ENCODE data around the gene CACFD1.

CACFD1 gene

GRCh38 chr9:133499892-133500270 lies 40.1 kb downstream of the CACFD1 start:
- DNase-seq (ENCODE audit: low spot score) = no peak

DNA sequence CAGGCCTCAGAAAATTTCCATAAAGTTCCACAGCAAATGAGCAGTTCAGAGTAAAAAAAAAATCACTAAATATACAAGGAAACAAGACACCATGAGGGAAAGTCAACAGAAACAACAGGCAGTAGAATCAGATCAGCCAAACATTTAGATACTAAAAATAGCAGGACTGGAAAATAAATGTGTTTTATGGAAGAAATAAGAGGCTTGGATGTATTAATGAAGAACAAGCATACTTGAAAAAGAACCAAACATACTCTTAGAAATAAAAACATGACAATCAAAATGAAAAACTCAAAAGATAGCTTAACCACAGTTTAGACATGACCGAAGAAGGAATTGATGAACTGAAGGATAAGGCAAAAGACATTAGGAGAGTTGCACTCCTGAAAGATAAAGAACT lies 42.3 kb downstream of the CACFD1 start:
- no peak for DNase-seq (ENCODE audit: low spot score)

DNA sequence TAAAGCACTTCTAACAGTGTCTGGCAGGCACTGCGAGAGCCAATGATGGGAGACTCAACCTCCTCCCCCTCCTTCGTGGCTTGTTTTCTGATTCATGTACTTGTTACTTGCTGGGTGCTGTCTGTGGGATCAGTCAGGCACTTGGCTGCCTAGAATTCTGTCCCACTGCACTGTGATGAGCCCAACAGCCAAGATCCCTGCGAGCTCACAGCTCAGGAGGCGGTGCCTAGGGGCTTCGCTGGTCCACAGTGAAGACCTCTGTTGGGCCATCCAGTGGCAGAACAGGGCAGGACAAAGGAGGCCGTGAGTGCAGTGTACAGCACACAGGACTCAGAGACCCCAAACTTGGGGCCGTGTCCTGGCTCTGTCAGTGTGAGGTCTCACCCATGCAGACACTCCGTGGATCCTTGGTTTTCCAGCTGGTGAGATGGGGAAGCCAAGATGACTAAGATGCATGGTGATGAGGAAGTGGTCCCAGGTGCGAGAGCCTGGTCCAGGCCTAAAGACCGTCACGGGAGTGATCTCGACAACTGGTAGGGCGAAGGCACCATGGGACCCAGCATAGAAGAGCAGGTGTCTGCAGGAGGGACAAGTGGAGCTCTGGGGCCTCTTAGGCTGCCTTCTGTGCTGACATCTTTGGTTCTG lies 45.5 kb downstream of the CACFD1 start:
- no peak for DNase-seq (ENCODE audit: low spot score)

DNA sequence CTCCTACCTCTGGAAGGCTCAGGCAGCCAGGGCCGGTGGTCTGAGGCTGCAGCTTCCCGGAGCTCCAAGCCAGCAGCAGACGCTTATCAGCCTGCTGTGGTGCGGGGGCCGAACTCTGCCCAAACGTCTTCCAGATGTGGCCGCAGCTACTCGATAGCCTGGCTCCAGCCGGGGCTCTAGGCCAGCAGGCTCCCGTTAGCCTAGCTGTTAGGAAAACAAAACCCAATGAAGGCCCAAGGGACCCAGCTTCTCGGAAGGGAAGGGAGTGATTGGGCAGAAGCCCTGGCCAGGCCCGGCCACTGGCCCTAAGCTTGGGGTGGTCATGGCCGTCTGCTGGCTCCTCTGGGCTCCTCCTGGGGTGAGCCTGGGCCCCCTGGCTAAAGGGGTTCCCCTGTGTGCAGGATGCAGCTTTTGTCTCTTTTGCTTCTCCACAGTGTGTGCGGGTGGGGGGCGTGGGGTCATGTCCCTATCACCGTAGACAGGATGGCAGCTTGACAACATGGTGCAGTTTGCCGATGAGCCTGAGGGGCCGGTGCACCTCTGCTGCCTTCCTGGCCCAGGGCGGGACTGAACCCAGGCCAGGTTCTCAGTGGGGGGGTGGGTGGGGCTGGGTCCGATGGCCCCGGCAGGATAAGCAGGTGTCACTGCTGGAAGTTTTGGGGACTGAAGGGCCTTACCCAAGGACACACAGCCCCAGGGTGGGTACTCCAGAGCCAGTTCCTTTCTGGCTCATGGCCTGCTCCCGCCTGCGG lies 46.3 kb downstream of the CACFD1 start:
- no peak for DNase-seq (ENCODE audit: low spot score)

GRCh38 chr9:133506653-133507038 lies 46.9 kb downstream of the CACFD1 start:
- no peak for DNase-seq (ENCODE audit: low spot score)

- DNase-seq (ENCODE audit: low spot score) = no peak
These were observed 47.6 kb downstream of the CACFD1 start for GRCh38 chr9:133507246-133507965.

GRCh38 chr9:133508046-133508445 lies 48.3 kb downstream of the CACFD1 start:
- no peak for DNase-seq (ENCODE audit: low spot score)

DNA sequence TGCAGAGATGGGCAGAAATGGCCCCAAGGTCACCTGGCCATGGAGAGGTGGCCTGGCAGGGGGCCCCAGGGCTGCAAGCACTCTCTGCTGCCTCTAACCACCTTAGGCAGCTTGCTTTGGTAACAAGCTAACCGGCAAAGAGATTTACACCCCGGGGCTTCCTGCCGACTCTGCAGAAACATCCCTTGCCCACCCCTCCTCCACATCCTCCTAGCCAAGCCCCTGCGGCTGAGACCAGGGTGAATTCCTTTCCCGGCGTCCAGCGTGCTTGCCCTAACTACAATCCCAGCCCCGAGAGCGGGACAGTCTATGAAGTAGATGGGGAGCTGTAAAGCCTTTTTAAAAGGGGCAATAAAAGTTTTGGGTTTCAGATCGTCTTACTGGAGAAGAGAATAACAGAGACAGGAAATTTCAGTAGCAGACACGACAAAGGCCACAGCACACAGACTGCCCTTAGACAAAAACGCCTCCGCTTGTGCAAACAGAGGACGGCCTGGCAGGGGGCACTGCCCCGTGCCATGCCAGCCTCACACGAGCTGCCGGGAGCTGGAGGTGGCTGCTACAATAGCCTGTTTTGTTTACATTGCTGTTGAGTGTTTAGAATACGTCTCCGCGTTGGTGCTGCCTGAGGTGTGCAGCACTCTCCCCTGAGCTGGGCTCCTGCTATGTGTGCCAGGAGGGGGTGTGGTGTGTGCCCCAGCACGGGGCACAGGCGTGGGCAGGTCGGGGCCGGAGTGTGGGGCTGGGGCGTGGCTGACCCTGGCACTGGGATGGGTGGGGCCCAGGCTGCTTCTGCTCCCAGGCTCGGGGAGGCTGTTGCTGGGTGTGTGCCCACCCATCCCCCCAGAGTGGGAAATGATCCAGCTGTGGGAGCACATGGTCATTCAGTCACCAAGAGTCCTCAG lies 49.7 kb downstream of the CACFD1 start:
- peak; percentile 7 for DNase-seq (ENCODE audit: low spot score)

GRCh38 chr9:133510926-133511505 lies 51.2 kb downstream of the CACFD1 start:
- DNase-seq (ENCODE audit: low spot score) = no peak

DNA sequence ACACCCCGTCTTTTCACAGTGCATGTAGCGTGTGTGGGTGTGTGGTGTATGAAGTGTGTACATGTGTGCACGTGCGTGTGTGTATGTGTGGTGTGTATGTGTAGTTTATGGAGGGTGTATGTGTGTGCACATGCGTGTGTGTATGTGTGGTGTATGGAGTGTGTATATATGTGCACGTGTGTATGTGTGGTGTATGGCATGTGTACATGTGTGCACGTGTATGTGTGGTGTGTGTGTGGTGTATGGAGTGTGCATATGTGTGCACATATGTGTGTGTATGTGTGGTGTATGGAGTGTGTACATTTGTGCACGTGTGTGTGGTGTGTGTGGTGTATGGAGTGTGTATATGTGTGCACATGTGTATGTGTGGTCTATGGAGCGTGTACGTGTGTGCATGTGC lies 51.8 kb downstream of the CACFD1 start:
- no peak for DNase-seq (ENCODE audit: low spot score)

- no peak for DNase-seq (ENCODE audit: low spot score)
These were observed 52.8 kb downstream of the CACFD1 start for GRCh38 chr9:133512253-133513213.

GRCh38 chr9:133513214-133514100 lies 53.7 kb downstream of the CACFD1 start:
- no peak for DNase-seq (ENCODE audit: low spot score)

GRCh38 chr9:133514460-133515239 lies 54.9 kb downstream of the CACFD1 start:
- no peak for DNase-seq (ENCODE audit: low spot score)

- no peak for DNase-seq (ENCODE audit: low spot score)
These were observed 55.4 kb downstream of the CACFD1 start for GRCh38 chr9:133515240-133515610.

DNA sequence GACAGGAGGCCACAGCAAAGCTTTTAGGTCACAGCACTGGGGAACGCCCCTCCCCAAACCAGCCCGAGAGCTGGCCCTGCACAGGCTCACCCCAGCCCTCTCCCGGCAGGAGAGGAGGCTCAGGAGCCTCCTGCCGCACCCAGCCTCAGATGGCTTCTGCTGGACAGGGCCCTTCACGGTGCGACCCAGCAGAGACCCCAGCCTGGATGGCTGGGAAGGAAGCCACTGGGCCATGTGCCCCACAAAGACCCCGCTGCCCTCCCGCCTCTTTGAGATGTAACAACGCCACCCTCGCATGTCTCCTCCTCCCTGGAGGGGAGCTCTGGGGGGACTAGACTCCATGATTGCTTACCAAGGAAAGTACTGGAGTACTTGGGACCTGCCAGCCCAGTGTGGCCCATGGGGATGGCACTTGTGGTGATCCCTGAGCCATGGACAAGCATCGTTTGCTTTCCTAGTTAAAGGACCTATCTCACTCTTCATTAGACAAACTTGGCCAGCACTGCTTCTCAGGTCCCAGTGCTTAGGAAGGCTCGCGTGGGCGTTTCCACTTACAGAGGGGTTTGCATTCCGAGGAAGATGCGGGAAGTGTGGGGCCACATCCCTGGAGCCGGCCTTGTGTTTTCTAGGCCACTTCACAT lies 56.0 kb downstream of the CACFD1 start:
- DNase-seq (ENCODE audit: low spot score) = no peak

DNA sequence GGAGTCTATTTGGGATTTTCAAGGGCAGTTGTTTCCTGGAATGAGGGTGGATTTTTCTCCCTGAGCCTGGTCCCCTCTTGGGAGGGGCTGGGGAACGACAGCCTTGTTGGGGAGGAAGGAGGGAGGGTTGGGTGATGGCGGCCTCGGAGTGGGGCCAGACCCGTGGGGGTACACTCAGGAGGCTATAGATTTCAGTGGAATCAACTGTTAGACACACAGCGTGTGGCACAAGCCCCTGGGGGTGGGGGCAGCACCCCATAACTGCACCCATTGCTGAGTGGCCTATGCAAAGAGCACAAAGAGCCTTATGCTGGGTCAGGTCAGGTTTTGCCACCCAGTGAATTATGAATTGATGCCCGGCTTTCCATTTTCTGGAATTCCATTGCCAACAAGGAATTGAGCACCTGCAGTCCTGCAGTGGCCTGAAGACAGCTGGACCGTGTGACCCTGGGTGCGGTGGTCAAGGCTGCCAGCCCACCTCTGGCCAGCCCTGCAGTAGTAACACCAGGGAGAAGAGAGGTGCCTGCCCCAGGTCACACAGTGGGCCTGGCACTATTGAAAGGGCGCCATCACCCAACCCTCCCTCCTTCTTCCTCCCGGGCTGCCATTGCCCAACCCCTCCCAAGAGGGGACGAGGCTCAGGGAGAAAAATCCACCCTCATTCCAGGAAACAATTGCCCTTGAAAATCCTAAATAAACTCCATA lies 56.6 kb downstream of the CACFD1 start:
- DNase-seq (ENCODE audit: low spot score) = no peak

DNA sequence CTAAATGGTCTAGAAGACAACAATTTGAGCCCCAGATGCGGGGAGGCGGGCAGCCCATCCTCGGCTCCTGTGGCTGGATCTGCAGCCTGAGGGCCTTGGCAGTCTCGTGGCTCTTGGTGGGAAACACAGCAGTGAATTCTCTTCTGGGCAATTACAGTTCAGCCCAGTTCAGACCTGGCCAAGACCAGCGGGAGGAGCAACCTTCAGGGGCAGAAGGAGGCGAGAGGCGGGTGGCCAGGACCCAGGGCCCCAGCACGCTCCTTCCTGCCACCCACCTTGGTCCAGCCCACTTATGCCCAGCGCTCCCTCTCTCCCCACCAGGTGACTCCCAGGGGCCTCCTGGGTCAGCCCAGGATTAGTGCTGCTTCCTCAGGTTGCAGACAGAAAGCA lies 57.2 kb downstream of the CACFD1 start:
- no peak for DNase-seq (ENCODE audit: low spot score)

- DNase-seq (ENCODE audit: low spot score) = no peak
These were observed 57.9 kb downstream of the CACFD1 start for GRCh38 chr9:133517711-133518110.

All from CD4-positive, alpha-beta T cell treated with Interleukin-2 at 100 ng/mL for 4 hours (primary cell).